Measurements from ENCODE around the gene CCDC28A. TPM values are rescaled to one million over a fixed set of nuclear protein-coding genes. Genes with fewer than 3 reads are reported as not detected.

Gene CCDC28A
- total and polyA plus RNA-seq, 2 of the 4 experiments (the other 2 are of a cell fraction): 6.8 to 8.0 TPM

- Histone ChIP-seq H3K4ac (ENCODE audit: low read depth, low read length) (no peak overlapping the region), H4K20me1 (ENCODE audit: insufficient read depth, low read length) (no peaks in the 10 kb centered on the region), H3K9ac (ENCODE audit: low read depth, low read length) (no peak overlapping the region), H2BK5ac (ENCODE audit: low read depth, low read length, poor library complexity, severe bottlenecking) (no peak overlapping the region), H3K4me1 (ENCODE audit: control insufficient read depth, insufficient read depth, low read length) (peaks cover 2% of the 10 kb centered on the region; the same call in 1 of the 2 replicates), H3K9me3 (ENCODE audit: control insufficient read depth, insufficient read depth, low read length) (no peaks in the 10 kb centered on the region), H2BK15ac (ENCODE audit: low read depth, low read length) (no peak overlapping the region), H3K14ac (replicated peaks; ENCODE audit: low read depth, low read length) (no peak overlapping the region), H3K18ac (ENCODE audit: low read depth, low read length) (no peak overlapping the region), H2BK120ac (ENCODE audit: low read depth, low read length) (no peak overlapping the region), H3K27ac (ENCODE audit: insufficient read depth, low read length) (no peak overlapping the region), H3K56ac (ENCODE audit: extremely low read depth, insufficient read depth, low read length) (no peak overlapping the region), H4K91ac (ENCODE audit: insufficient read depth, low read depth, low read length) (no peak overlapping the region), H3K9me1 (ENCODE audit: insufficient read depth, low read length) (0 out of 2 replicates have a peak, but pooled peaks cover 3% of the 10 kb centered on the region), H3K4me3 (ENCODE audit: insufficient read depth, low read depth, low read length) (no peak overlapping the region), H4K5ac (ENCODE audit: low read depth, low read length) (no peak overlapping the region), H2AFZ (replicated peaks; ENCODE audit: low read length, poor library complexity) (no peak overlapping the region), H2AK5ac (ENCODE audit: low read depth, low read length) (no peak overlapping the region), H2AK9ac (replicated peaks; ENCODE audit: low read depth, low read length, poor library complexity) (no peak overlapping the region), H3K27me3 (ENCODE audit: control insufficient read depth, insufficient read depth, low read length) (peaks cover 2% of the 10 kb centered on the region), H3K23ac (ENCODE audit: low read depth, low read length) (no peak overlapping the region), H3K36me3 (ENCODE audit: control insufficient read depth, insufficient read depth, low read length) (peaks cover 4% of the 10 kb centered on the region), H3K79me1 (ENCODE audit: low read depth in 1 of 2, low read length in 2 of 2) (no peaks in the 10 kb centered on the region), H2BK20ac (ENCODE audit: low read depth, low read length) (no peak overlapping the region), H3K4me2 (ENCODE audit: low read depth, low read length) (no peak overlapping the region), H4K8ac (ENCODE audit: low read depth in 2 of 2, low read length in 2 of 2) (no peak overlapping the region)
- ATAC-seq (ENCODE audit: low read depth) (no peak), DNase-seq (no peak)
- no TSS peak for BruUV-seq (replicated peaks)
- TF ChIP-seq CTCF (conservative IDR thresholded peaks at IDR 0.05; ENCODE audit: low read depth, low read length) (no peak), MXI1 (IDR thresholded peaks at IDR 0.05; ENCODE audit: borderline replicate concordance, low read depth, low read length) (no peak), POLR2A (IDR thresholded peaks at IDR 0.05; ENCODE audit: low read depth, low read length) (no peak), RFX5 (IDR thresholded peaks at IDR 0.05; ENCODE audit: low read depth, low read length) (no peak), MAZ (IDR thresholded peaks at IDR 0.05; ENCODE audit: borderline replicate concordance, low read depth, low read length) (no peak), CEBPB (IDR thresholded peaks at IDR 0.05; ENCODE audit: low read depth, low read length) (no peak), USF2 (IDR thresholded peaks at IDR 0.05; ENCODE audit: low read depth, low read length) (no peak), MAFK (IDR thresholded peaks at IDR 0.05; ENCODE audit: low read depth, low read length) (no peak), SMC3 (IDR thresholded peaks at IDR 0.05; ENCODE audit: low read depth, low read length) (no peak), RCOR1 (IDR thresholded peaks at IDR 0.05; ENCODE audit: insufficient replicate concordance, low read length) (no peak), RAD21 (IDR thresholded peaks at IDR 0.05; ENCODE audit: low read length) (no peak), NFE2L2 (IDR thresholded peaks at IDR 0.05; ENCODE audit: low read depth, low read length) (no peak), FOS (IDR thresholded peaks at IDR 0.05; ENCODE audit: low read depth, low read length) (no peak), ELK1 (IDR thresholded peaks at IDR 0.05; ENCODE audit: borderline replicate concordance, low read depth, low read length) (no peak), BHLHE40 (IDR thresholded peaks at IDR 0.05; ENCODE audit: low read depth, low read length) (no peak), CHD1 (IDR thresholded peaks at IDR 0.05; ENCODE audit: low read depth, low read length) (no peak)
- ChIA-PET POLR2A (ENCODE audit: unreplicated experiment) (interaction anchor here (0.6 kb wide), 1 partner anchor 32 kb away, joined by 5 read pairs; no protein-coding TSS in a partner anchor), CTCF (no interaction called here)
- intact Hi-C loops (cut with micrococcal nuclease): no loop called here
- dilution Hi-C loops (cut with HindIII; ENCODE audit: low sequenced_read_pairs, unreplicated experiment): no loop called here
- no CpG with 5 or more reads among the region's 2 CpGs for WGBS, 2 experiments (ENCODE audit: extremely low coverage in 2 of 2, insufficient read length in 1 of 2)
- in situ Hi-C loops (cut with MboI; ENCODE audit: low sequenced_read_pairs): no loop called here
Measured at GRCh38 chr6:138796771-138797170, 23.2 kb downstream of the CCDC28A start.
